ENCODE data around the gene SGTA. TPM values are rescaled to one million over a fixed set of nuclear protein-coding genes. Genes with fewer than 3 reads are reported as not detected.

Gene SGTA
- total and polyA plus RNA-seq, 2 of the 8 experiments (the other 6 are each of a cell fraction or from before 2014, with no cell fraction given): 86.8 to 130 TPM

DNA sequence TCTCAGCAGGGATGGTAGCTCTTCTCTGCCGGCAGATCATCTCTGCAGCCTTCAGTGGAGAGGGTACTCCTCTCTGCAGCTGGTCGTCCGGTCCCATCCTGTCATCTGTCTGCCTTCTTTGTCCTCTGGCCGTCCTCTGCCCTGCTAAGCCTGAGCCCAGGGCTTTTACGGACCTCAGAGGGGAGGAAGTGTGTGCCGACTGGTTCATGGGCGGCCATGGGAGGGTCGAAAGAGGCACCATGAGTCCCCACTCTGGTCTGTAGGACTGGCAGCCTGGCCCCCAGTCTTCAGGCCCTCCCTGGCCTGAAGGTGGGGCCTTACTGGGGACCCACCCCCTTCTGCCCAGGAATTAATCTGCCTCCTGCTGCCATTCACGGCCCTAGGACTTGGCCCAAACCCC is 40.6 kb upstream of the SGTA start (continued):
- TF ChIP-seq RAD21 (IDR thresholded peaks at IDR 0.05 in 1 of 2, conservative IDR thresholded peaks at IDR 0.05 in 1 of 2; ENCODE audit: low read depth in 2 of 2, low read length in 2 of 2) (no peak), POLR2AphosphoS5 (IDR thresholded peaks at IDR 0.05; ENCODE audit: low read depth, low read length) (no peak), RNF2 (IDR thresholded peaks at IDR 0.05; ENCODE audit: borderline replicate concordance, low read depth, low read length, missing control alignments, poor library complexity, severe bottlenecking) (no peak)

All from H1 (cell line).